ENCODE measurements around the gene LMNTD2. TPM values are rescaled to one million over a fixed set of nuclear protein-coding genes. Genes with fewer than 3 reads are reported as not detected.

LMNTD2 gene
- polyA plus RNA-seq, 12 donors: 0.17 to 2.5 (median 0.50) TPM; not detected in 2

- peak; percentile 84 for DNase-seq
Observed at GRCh38 chr11:568306-569157, 8.0 kb upstream of the LMNTD2 start.

- DNase-seq: no peak
Observed at GRCh38 chr11:567629-568292, 7.2 kb upstream of the LMNTD2 start.

- DNase-seq: no peak
Observed at GRCh38 chr11:567011-567628, 6.6 kb upstream of the LMNTD2 start.

- DNase-seq: no peak
Observed at GRCh38 chr11:565921-566509, 5.5 kb upstream of the LMNTD2 start.

GRCh38 chr11:563812-564578 is 3.5 kb upstream of the LMNTD2 start:
- DNase-seq: no peak

GRCh38 chr11:563066-563811 is 2.7 kb upstream of the LMNTD2 start:
- DNase-seq: no peak

GRCh38 chr11:562046-562645 is 1.6 kb upstream of the LMNTD2 start:
- DNase-seq: no peak

GRCh38 chr11:561148-562003 is 838 bp upstream of the LMNTD2 start:
- DNase-seq: no peak

- no peak for DNase-seq
Observed at GRCh38 chr11:559712-560304, 730 bp downstream of the LMNTD2 start.

- DNase-seq: no peak
Observed at GRCh38 chr11:559020-559620, 1.4 kb downstream of the LMNTD2 start.

- no peak for DNase-seq
Observed at GRCh38 chr11:558503-558902, 2.0 kb downstream of the LMNTD2 start.

- DNase-seq: no peak
Observed at GRCh38 chr11:557328-558132, 3.0 kb downstream of the LMNTD2 start.

GRCh38 chr11:556662-557256 is 3.8 kb downstream of the LMNTD2 start:
- DNase-seq: no peak

GRCh38 chr11:555780-556661 is 4.5 kb downstream of the LMNTD2 start:
- no peak for DNase-seq

GRCh38 chr11:555227-555779 is 5.2 kb downstream of the LMNTD2 start:
- DNase-seq: no peak

Data from muscle of arm (tissue), 12 donors.